GM18870 (cell line): ENCODE data around the gene FAF2.
A peak's percentile ranks its signal among the peaks of the same experiment; 100 is the strongest.
"Not testable (repeated sequence)": the region's sequence is repeated elsewhere in the genome, so short reads cannot be mapped to it uniquely, and the experiment has no call there.

ENCODE experiments used
- ATAC-seq: cut with Tn5 transposase; IDR thresholded peaks from one replicate; pipeline ENCODE4 v1.9.1; 2021; ENCODE audit warnings: moderate library complexity; ENCODE audit not compliant: unreplicated experiment

FAF2 gene

GRCh38 chr5:176416965-176417364 lies 31.2 kb upstream of the FAF2 start:
- no peak for ATAC-seq

DNA sequence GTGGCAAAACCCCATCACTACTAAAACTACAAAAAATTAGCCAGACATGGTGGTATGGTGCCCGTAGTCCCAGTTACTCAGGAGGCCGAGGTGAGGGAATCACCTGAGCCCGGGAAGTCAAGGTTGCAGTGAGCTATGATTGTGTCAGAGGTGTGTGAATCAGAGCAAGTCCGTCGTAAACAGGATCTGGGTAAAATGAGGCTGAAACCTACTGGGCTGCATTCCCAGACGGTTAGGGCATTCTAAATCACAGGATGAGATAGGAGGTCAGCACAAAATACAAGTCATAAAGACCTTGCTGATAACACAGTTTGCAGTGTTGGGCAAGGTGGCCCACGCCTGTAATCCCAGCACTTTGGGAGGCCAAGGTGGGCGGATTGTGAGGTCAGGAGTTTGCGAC lies 29.9 kb upstream of the FAF2 start:
- no peak for ATAC-seq

DNA sequence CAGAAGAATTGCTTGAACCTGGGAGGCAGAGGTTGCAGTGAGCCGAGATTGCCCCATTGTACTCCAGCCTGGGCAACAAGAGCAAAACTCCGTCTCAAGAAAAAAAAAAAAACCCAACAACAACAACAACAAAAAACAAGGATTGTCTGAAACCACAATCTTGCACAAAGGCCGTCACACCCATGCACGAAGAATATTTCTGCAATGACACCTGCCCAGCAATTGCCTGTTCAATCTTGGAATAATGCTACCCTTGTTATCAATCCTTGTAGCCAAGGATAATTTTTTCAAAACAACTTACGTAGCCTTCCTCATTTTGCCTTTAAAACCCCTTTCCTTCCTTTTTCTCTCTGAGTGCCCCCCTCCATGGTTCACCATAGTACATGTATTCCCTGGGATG lies 28.1 kb upstream of the FAF2 start:
- no peak for ATAC-seq

DNA sequence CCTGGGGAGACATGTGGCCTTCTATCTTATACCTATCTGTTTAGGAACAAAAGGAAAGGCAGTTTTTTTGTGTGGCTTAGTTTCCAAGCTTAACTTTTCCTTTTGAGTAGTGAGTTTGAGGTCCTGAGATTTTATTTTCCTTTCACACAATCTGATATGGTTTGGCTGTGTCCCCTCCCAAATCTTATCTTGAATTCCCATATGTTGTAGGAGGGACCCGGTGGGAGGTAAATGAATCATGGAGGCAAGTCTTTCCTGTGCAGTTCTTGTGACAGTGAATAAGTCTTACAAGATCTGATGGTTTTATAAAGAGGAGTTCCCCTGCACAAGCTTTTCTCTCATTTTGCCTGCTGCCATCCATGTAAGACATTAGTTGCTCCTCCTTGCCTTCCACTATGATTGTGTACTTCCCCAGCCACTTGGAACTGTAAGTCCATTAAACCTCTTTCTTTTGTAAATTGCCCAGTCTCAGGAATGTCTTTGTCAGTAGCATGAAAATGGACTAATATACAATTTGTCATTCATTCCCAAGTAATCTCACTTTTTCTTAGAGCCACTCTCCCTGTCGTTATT lies 27.1 kb upstream of the FAF2 start:
- no peak for ATAC-seq

- no peak for ATAC-seq
These were observed 24.0 kb upstream of the FAF2 start for GRCh38 chr5:176424181-176424580.

GRCh38 chr5:176425138-176425537 lies 23.0 kb upstream of the FAF2 start:
- no peak for ATAC-seq

- ATAC-seq: no peak
These were observed 22.4 kb upstream of the FAF2 start for GRCh38 chr5:176425791-176426190.

DNA sequence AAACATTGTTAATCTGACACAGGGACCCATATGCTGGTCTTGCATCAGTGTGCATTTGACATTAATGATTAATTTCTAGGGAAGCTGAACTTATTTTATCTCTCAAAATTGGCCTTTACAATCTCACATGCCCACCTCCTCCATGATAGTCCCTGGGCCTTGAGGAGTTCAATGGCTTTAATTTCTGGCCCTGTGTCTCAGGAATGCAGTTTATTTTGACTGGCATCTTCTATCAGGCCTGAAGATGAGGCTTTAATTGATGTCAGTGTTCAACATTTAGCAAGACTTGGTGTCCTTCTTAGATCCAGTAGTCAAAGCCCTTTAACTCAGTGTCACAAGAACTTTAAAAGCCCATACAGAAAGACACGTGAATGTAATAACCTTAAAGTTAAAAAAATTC lies 21.3 kb upstream of the FAF2 start:
- no peak for ATAC-seq

DNA sequence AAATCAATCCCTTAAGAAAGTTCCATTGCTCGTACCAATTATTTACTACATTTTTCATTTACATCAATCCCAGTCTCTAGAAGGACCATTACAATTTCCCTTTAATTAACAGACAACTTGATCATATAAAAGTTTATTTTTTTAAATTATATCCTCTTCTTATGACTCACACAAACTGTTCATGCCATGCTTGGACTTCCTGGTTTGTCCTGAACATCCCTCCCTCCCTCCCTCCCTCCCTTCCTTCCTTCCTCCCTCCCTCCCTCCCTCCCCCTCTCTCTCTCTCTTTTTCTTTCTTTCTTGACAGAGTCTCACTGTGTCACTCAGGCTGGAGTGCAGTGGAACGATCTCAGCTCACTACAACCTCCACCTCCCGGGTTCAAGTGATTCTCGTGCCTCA lies 20.2 kb upstream of the FAF2 start:
- ATAC-seq: no peak

DNA sequence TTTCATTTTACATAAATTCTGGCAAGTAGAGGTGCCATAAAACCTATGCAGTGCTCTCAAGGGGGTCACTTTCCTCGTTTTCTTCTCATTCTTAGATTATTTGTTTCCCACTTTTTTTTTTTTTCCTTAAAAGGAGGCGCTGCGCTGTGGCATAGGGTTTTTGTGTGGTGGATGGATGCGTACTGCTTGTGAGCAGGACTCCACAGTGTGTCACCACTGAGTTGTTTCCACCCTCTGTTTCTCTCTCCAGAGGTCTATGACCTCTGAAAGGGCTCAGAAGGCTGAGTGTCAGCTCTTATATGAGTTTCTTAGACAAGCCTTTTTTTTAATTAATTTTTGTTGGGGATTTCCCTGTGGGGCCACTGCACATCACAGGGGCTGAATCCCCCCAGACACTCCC lies 18.2 kb upstream of the FAF2 start:
- no peak for ATAC-seq

DNA sequence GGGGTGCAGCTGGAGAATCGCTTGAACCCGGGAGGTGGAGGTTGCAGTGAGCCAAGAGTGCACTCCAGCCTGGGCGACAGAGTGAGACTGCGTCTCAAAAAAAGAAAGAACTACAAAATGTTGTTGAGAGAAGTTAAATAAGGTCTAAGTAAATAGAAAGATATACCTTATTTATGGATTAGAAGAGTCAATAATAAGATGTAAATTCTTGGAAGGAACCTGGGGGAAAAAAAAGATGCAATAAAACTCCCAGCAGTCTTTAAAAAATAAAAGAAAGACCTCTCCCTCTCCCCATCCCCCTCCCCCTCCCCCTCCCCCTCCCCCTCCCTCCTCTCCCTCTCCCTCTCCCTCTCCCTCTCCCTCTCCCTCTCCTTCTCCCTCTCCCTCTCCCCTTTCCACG lies 15.5 kb upstream of the FAF2 start:
- ATAC-seq: no peak

- ATAC-seq: no peak
These were observed 11.5 kb upstream of the FAF2 start for GRCh38 chr5:176436656-176437055.

GRCh38 chr5:176438959-176439757 lies 9.0 kb upstream of the FAF2 start:
- no peak for ATAC-seq

DNA sequence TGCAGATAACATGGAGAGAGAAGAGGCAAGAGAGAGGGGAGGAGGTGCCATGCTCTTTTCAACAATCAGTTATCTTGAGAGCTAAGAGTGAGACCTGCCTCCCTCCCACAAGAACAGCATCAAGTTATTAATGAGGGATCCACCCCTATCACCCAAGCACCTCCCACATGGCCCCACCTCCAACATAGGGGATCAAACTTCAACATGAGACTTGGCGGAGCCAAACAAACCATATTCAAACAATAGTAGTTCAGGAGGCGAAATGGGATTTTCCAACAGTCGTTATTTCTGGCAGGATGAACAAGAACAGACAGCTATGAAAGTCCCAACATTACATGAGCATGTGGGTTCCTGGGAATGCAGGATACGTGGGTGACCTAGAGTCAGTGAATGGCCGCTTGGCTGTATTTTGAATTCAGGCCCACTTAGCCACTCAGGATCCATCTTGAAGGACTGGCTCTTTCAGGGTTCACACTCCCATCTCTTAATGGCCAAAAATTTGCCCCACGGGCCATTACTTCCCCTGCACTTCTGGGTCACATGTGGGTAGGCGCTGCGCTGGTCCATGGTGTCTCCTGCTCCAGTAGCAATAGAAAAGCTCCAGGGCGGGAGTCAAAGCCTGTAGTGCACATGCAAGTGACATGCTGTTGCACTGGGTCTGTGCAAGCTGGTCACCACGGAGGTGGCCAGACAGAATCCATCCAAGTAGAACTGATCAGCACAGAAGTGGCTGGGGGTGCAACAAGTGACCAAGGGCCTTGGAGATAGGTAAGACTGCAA lies 7.1 kb upstream of the FAF2 start:
- no peak for ATAC-seq

DNA sequence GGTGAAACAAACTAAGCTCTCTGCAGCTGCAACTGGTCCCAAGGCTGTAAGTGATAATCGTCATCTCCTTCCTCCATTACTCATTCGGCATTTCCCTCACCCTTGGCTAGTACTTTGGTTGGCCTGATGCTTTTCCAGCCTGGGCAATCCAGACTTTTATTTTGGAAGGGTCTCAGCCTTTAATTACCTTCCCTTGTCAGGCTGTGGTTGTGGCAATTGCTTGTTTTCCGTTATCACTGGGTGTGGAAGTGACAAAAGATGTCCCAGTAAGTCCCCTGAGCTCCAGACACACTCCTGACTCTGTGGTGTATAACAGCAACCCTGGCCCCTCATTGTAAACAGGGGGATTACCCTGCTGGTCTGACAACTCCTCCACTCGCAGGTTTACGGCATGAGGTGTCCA lies 6.3 kb upstream of the FAF2 start:
- no peak for ATAC-seq

GRCh38 chr5:176442911-176443310 lies 5.3 kb upstream of the FAF2 start:
- ATAC-seq: not testable (repeated sequence)

GRCh38 chr5:176444742-176445141 lies 3.4 kb upstream of the FAF2 start:
- ATAC-seq: no peak

DNA sequence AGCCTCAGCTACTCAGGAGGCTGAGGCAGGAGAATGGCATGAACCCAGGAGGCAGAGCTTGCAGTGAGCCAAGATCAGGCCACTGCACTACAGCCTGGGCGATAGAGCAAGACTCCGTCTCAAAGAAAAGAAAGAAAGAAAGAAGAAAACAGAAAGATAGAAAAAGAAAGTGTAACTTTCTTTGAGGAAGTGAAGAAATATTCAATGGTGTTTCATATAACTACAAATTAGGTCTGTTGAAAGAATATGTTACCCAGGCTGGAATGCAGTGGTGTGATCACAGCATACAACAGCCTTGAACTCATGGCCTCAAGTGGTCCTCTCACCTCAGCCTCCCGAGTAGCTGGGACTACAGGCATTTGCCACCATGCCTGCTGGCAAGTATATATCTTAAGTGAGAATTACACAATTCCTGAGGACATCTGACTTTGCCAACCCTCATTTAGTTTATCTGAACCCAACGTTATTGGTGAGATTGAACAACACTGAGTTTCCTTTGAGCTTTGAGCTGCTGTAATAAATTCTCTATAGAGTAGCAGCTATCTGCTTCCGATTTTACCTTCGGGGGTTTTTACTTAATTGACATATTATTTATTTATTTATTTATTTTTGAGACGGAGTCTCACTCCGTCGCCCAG lies 2.0 kb upstream of the FAF2 start:
- ATAC-seq: no peak

DNA sequence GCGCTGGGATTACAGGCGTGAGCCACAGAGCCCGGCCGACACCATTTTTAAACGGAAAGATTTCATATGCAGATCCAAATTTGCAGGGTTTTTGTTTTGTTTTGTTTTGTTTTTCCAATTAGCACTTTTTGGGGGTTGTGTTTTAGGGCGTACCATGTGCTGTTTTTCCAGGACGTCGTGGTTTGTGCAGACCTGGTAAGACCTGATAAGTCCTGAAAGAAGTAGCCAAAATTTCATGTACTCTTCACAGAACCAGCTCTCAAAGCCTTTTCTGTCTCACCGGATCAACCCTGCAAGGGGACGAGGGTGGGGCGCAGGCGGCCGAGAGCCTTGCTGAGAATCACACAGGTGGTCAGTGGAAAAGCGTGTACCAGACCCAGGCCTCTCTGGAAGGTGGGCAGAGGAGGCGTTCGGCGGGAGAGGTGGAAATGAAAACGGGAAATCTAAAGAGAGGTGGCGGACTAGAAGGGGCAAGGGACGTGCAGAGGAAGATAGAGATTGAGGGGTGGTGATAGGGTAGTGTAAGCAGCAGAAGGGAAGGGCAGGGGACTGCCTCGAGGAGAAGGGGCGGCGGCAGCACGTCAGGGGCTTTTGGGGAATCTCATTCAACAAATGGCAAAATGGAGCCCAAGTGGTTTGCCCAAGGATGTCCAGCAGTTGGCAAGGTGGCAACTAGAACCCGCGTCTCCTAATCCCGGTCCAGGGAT lies 1.1 kb upstream of the FAF2 start:
- ATAC-seq: no peak

GRCh38 chr5:176447591-176447977 lies 601 bp upstream of the FAF2 start:
- peak; percentile 25 for ATAC-seq

DNA sequence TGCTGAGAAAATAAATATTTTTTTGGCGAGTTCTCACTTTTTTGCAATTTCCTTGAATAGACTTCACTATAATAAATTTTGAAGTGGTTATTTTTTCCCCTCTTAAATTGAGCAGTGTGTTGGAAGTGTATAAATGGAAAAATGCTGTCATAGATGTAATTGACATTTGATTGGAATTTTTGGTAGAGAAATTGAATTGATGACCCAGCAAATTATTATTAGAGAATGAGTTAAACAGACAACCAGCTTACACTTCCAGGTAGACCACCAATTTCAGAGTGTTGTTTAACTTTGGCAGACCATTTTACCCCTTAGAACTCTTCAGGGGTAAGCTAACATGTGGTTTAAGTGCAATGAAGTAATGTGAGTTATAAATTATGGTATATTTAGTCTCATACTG lies 1.9 kb downstream of the FAF2 start:
- no peak for ATAC-seq
